GM12873 (cell line): ENCODE data around the gene LGMN.

Experiments used
- CTCF ChIP-seq: IDR thresholded peaks from 2 replicates; pipeline ENCODE4 v1.5.1; 2012; ENCODE audit warnings: low read depth, mild to moderate bottlenecking, moderate library complexity, low read length, control low read depth; ENCODE audit not compliant: insufficient read depth; ENCODE audit errors: missing control alignments

Gene LGMN

GRCh38 chr14:92753250-92753649 lies 4.8 kb upstream of the LGMN start:
- TF ChIP-seq CTCF = no peak

- TF ChIP-seq CTCF = no peak
Measured at GRCh38 chr14:92751819-92752218, 3.4 kb upstream of the LGMN start.

DNA sequence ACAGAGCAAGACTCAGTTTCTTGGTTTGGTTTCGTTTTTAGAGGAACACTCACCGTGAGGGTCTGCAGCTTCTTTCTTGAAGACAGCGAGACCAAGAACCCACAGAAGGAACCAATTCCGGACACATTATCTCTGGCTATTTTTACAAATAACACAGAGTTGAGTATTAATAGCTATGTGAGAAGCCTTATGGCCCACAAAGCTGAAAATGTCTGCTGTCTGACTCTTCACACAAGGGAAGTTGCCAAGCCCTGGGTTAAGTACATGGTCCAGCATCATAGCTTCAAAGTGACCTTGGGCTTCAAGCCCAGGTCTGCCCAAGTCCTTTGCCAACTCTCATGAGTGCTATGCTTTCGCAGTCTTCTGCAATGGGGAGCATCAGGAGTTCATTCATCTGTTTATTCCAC lies 2.6 kb upstream of the LGMN start:
- TF ChIP-seq CTCF = no peak

DNA sequence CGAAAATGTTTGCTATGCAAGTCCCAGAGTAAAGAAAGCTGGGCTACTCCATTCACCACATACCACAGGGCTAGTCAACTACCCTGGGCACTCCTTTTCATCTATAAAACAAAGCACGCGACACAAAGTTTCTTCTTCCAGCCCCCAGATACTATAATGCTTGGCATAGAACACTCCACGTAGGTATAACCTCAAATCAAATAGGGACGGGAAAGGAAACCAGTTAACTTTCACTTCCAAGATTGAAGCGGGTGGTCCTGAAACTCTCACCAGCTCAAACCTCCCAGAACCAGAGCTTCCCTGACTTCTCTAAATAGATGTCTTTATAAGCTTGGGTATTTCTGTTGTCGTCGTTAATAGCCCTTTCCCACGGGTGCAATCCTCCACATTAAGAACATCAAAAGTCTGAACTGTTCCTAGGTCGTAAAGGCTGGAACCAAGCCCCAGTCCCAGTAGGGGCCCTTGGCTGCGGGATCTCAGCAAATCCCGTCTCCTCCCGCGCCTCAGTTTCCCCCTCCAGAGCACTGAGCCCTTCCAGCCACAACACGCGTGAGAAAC lies 647 bp downstream of the LGMN start:
- TF ChIP-seq CTCF = no peak

DNA sequence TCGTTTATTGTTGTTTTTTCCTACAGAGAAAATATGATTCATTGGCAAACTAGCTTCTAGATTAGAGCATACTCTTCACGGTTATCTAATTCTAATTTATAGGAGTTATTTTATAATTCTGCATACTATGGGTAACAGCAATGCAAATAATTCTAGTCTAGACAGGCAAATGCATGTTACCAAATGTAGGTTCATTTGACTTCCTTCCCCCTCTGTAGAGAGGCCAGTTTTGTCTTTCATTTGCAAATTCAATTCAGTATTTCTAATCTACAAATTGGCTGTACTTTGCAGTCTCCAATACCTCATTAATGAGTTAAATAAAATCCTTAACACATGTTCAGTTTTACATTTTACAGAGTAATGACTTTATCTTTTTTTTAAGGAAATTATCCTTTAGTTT lies 4.2 kb downstream of the LGMN start:
- no peak for TF ChIP-seq CTCF

DNA sequence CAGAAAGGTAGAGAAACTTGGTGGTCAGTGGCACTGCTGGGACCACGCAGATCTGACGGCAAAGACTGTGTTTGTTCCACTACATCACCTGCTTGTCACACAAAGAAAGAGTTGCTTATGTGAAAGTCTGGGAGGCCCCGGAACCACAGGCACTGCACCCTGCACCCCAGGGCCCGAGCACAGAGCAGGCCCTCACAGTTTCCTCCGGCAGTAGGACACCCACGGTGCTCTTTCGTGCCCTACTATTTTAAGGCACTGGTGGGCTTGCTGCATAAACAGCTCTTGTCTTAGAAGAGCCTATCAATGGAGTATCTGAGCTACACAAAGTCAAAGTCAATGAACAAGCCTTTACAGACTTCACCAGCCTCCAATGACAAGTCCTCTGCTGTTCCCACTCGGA lies 8.0 kb downstream of the LGMN start:
- no peak for TF ChIP-seq CTCF

DNA sequence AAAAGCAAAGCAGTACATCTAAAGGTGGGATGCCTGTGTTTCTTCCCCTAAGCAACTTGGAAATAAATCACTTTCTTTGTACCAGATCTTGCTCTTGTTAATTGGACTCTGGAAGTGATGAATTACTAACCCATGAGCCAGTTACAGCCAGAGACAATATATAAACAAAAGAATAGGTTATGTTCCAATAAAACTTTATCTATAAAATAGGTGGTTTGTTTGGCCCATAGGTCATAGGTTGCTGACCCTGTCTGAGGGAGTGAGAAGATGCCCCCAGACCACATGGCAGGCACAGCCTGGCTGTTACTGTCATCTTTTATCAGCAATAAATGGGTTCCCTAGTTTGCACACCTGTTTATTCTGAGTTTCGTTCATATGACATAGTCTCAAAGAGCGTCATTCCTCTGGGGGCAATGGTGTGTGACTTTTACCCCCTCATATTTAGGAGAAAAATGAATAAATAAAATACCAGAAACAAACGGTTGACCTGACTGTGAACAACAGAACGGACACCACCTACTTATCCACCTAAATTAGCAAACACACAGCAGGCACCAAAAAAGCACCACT lies 10.7 kb downstream of the LGMN start:
- TF ChIP-seq CTCF = no peak
